HG03432 (cell line): ENCODE measurements around the gene SNTB2.

Experiments used
- ATAC-seq: cut with Tn5 transposase; IDR thresholded peaks from one replicate; pipeline ENCODE4 v1.9.1; 2021; ENCODE audit warnings: mild to moderate bottlenecking, moderate library complexity; ENCODE audit not compliant: unreplicated experiment

The SNTB2 gene

GRCh38 chr16:69179328-69180010 lies 7.5 kb upstream of the SNTB2 start:
- no peak for ATAC-seq

- no peak for ATAC-seq
Measured at GRCh38 chr16:69180011-69180338, 7.0 kb upstream of the SNTB2 start.

- ATAC-seq: no peak
Measured at GRCh38 chr16:69182730-69183416, 4.1 kb upstream of the SNTB2 start.

- peak; percentile 35 for ATAC-seq
Measured at GRCh38 chr16:69187446-69188235, 677 bp downstream of the SNTB2 start.

- ATAC-seq: no peak
Measured at GRCh38 chr16:69188236-69188549, 1.2 kb downstream of the SNTB2 start.

- no peak for ATAC-seq
Measured at GRCh38 chr16:69188716-69189115, 1.8 kb downstream of the SNTB2 start.

- ATAC-seq: no peak
Measured at GRCh38 chr16:69190046-69190588, 3.2 kb downstream of the SNTB2 start.

- no peak for ATAC-seq
Measured at GRCh38 chr16:69190598-69190997, 3.6 kb downstream of the SNTB2 start.

GRCh38 chr16:69191136-69191535 lies 4.2 kb downstream of the SNTB2 start:
- no peak for ATAC-seq

- ATAC-seq: no peak
Measured at GRCh38 chr16:69193855-69194254, 6.9 kb downstream of the SNTB2 start.

GRCh38 chr16:69194488-69194887 lies 7.5 kb downstream of the SNTB2 start:
- ATAC-seq: no peak

GRCh38 chr16:69195369-69196029 lies 8.5 kb downstream of the SNTB2 start:
- ATAC-seq: no peak

- ATAC-seq: no peak
Measured at GRCh38 chr16:69197573-69197972, 10.6 kb downstream of the SNTB2 start.

GRCh38 chr16:69199382-69199781 lies 12.4 kb downstream of the SNTB2 start:
- ATAC-seq: no peak

GRCh38 chr16:69201291-69201690 lies 14.3 kb downstream of the SNTB2 start:
- no peak for ATAC-seq

GRCh38 chr16:69201787-69202186 lies 14.8 kb downstream of the SNTB2 start:
- no peak for ATAC-seq

GRCh38 chr16:69204172-69204571 lies 17.2 kb downstream of the SNTB2 start:
- no peak for ATAC-seq

- no peak for ATAC-seq
Measured at GRCh38 chr16:69209735-69210134, 22.8 kb downstream of the SNTB2 start.

- ATAC-seq: no peak
Measured at GRCh38 chr16:69217433-69217832, 30.5 kb downstream of the SNTB2 start.

- ATAC-seq: no peak
Measured at GRCh38 chr16:69219279-69219678, 32.3 kb downstream of the SNTB2 start.

- no peak for ATAC-seq
Measured at GRCh38 chr16:69223882-69224281, 36.9 kb downstream of the SNTB2 start.
